HCT116 (cell line): ENCODE measurements around the gene IGFL4. TPM values are rescaled to one million over a fixed set of nuclear protein-coding genes. Genes with fewer than 3 reads are reported as not detected.

ENCODE experiments used
- ATAC-seq: fragments of 200-7000 bp; cut with Tn5 transposase; 2 replicates; pipeline ENCODE4 v1.9.1; 2020; ENCODE audit warnings: mild to moderate bottlenecking, moderate library complexity
- BruUV-seq: library from RNA; stranded (reverse); fragments of 400-500 nt; replicated peaks from 2 replicates; lab custom pipeline; 2021; lab: Mats Ljungman, UMichigan
- CTCF ChIA-PET: fragments of 300-600 bp; sonication (Branson Sonifier 250); formaldehyde crosslinking; loops from one replicate; lab custom pipeline; 2021; ENCODE audit warnings: antibody characterized with exemption; lab: Charles Lee
- POLR2A ChIA-PET: fragments of 300-600, 350-600 bp; sonication (Branson Sonifier 250); formaldehyde crosslinking; loops from one replicate; lab custom pipeline; 2021; ENCODE audit warnings: antibody characterized with exemption; lab: Charles Lee
- RAD21 ChIA-PET, 2 experiments: fragments of 300-600 bp; sonication (Branson Sonifier 250); formaldehyde crosslinking; loops; one replicate each; lab custom pipeline; 2023; ENCODE audit warnings: low total read pairs in 2 of 2; ENCODE audit not compliant: uncharacterized antibody in 2 of 2, unreplicated experiment in 2 of 2, low non-redundant PET in 1 of 2; lab: Charles Lee
- DNase-seq: peaks from one replicate; pipeline ENCODE4 v3.0.0-alpha.2; 2010; ENCODE audit warnings: low read depth, low spot score
- H2AFZ ChIP-seq: fragments of 200-600 bp; shearing (Covaris generic), sonication (generic); 2 replicates; pipeline ENCODE4 v1.6.1; 2017; ENCODE audit warnings: low read depth, mixed run types, mixed read lengths, antibody characterized with exemption, low read length; ENCODE audit not compliant: poor library complexity, severe bottlenecking
- H3K27ac ChIP-seq: 2 replicates; pipeline ENCODE4 v1.5.1; 2012; ENCODE audit warnings: low read depth, low read length
- H3K27me3 ChIP-seq: fragments of 200-600 bp; sonication (generic); 2 replicates; pipeline ENCODE4 v1.6.1; 2016; ENCODE audit warnings: mixed run types, low read length, mixed read lengths; ENCODE audit not compliant: insufficient read depth
- H3K36me3 ChIP-seq, 2 experiments: fragments of 200-500 bp in 1 of 2; fragments of 200-600 bp in 1 of 2; sonication (Bioruptor generic) in 1 of 2; sonication (generic) in 1 of 2; 2 replicates each; pipeline versions ENCODE4 v1.5.1 to v1.6.1; 2014 to 2016; ENCODE audit warnings: low read length in 2 of 2, inconsistent platforms in 1 of 2, mixed read lengths in 1 of 2, mixed run types in 1 of 2; ENCODE audit not compliant: insufficient read depth in 2 of 2, control insufficient read depth in 1 of 2
- H3K4me1 ChIP-seq, 2 experiments: fragments of 200-600 bp in 1 of 2; sonication (generic) in 1 of 2; 2 replicates each; pipeline versions ENCODE4 v1.5.1 to v1.6.1; 2012 to 2017; ENCODE audit warnings: low read length in 2 of 2, inconsistent platforms in 1 of 2, mild to moderate bottlenecking in 1 of 2, mixed read lengths in 1 of 2, mixed run types in 1 of 2, moderate library complexity in 1 of 2; ENCODE audit not compliant: insufficient read depth in 2 of 2, control insufficient read depth in 1 of 2
- H3K4me2 ChIP-seq: fragments of 200-600 bp; sonication (generic); 2 replicates; pipeline ENCODE4 v1.6.1; 2017; ENCODE audit warnings: mixed run types, low read length, mixed read lengths
- H3K4me3 ChIP-seq, 2 experiments: fragments of 200-600 bp in 1 of 2; sonication (generic) in 1 of 2; replicated peaks in 1 of 2; 2 replicates each; pipeline ENCODE4 v1.5.1; 2011 to 2016; ENCODE audit warnings: low read length in 2 of 2, control low read depth in 1 of 2, low read depth in 1 of 2, mild to moderate bottlenecking in 1 of 2, mixed read lengths in 1 of 2, mixed run types in 1 of 2
- H3K79me2 ChIP-seq: fragments of 200-600 bp; sonication (generic); 2 replicates; pipeline ENCODE4 v1.6.1; 2017; ENCODE audit warnings: mild to moderate bottlenecking, mixed run types, low read length, moderate library complexity, mixed read lengths; ENCODE audit not compliant: insufficient read depth
- H3K9ac ChIP-seq: fragments of 200-600 bp; sonication (generic); 2 replicates; pipeline ENCODE4 v1.6.1; 2016; ENCODE audit warnings: low read length, mixed read lengths
- H3K9me2 ChIP-seq: fragments of 200-600 bp; sonication (generic), shearing (Covaris generic); 2 replicates; pipeline ENCODE4 v1.6.1; 2017; ENCODE audit warnings: mixed run types, mild to moderate bottlenecking, moderate library complexity; ENCODE audit not compliant: insufficient read depth
- H3K9me3 ChIP-seq, 2 experiments: fragments of 200-500 bp in 1 of 2; fragments of 200-600 bp in 1 of 2; sonication (Bioruptor generic) in 1 of 2; sonication (generic) in 1 of 2; 2 replicates each; pipeline ENCODE4 v1.6.1; 2014 to 2017; ENCODE audit warnings: low read length in 2 of 2, mixed read lengths in 2 of 2, inconsistent platforms in 1 of 2, low read depth in 1 of 2, mild to moderate bottlenecking in 1 of 2, mixed run types in 1 of 2, moderate library complexity in 1 of 2; ENCODE audit not compliant: control insufficient read depth in 1 of 2, insufficient read depth in 1 of 2
- H4K20me1 ChIP-seq: fragments of 200-600 bp; sonication (generic), shearing (Covaris generic); 2 replicates; pipeline ENCODE4 v1.6.1; 2017; ENCODE audit warnings: mixed run types, mild to moderate bottlenecking, moderate library complexity; ENCODE audit not compliant: insufficient read depth
- CBX3 ChIP-seq: IDR thresholded peaks from 2 replicates; pipeline ENCODE4 v1.6.1; 2012; ENCODE audit warnings: low read depth
- CEBPB ChIP-seq: IDR thresholded peaks from 2 replicates; pipeline ENCODE4 v1.6.1; 2012; ENCODE audit warnings: low read depth
- CTCF ChIP-seq, 3 experiments: fragments of 200-600 bp in 1 of 3; sonication (generic) in 1 of 3; IDR thresholded peaks in 2 of 3; conservative IDR thresholded peaks in 1 of 3; 2 replicates each; pipeline ENCODE4 v1.5.1; 2012 to 2017; ENCODE audit warnings: low read depth in 2 of 3, low read length in 2 of 3, antibody characterized with exemption in 1 of 3, borderline replicate concordance in 1 of 3, control low read depth in 1 of 3, mild to moderate bottlenecking in 1 of 3, mixed read lengths in 1 of 3, mixed run types in 1 of 3, moderate library complexity in 1 of 3; ENCODE audit not compliant: insufficient read depth in 1 of 3
- EGR1 ChIP-seq: IDR thresholded peaks from 2 replicates; pipeline ENCODE4 v1.6.1; 2012; ENCODE audit warnings: low read depth
- EZH2 ChIP-seq: fragments of 200-600 bp; sonication (generic); IDR thresholded peaks from 2 replicates; pipeline ENCODE4 v1.6.1; 2017; ENCODE audit warnings: antibody characterized with exemption, mixed run types
- EZH2phosphoT487 ChIP-seq: fragments of 200-600 bp; IDR thresholded peaks from 2 replicates; pipeline ENCODE4 v1.6.1; 2018; ENCODE audit warnings: antibody characterized with exemption, borderline replicate concordance
- FOSL1 ChIP-seq: IDR thresholded peaks from 2 replicates; pipeline ENCODE4 v1.6.1; 2012; ENCODE audit warnings: low read depth
- JUND ChIP-seq: IDR thresholded peaks from 2 replicates; pipeline ENCODE4 v1.6.1; 2012
- POLR2A ChIP-seq: IDR thresholded peaks from 2 replicates; pipeline ENCODE4 v1.7.0; 2011; ENCODE audit warnings: borderline replicate concordance; ENCODE audit not compliant: insufficient read depth, insufficient read length; ENCODE audit errors: extremely low read depth
- REST ChIP-seq: IDR thresholded peaks from 2 replicates; pipeline ENCODE4 v1.6.1; 2012; ENCODE audit warnings: low read depth
- SIN3A ChIP-seq: IDR thresholded peaks from 2 replicates; pipeline ENCODE4 v1.6.1; 2012; ENCODE audit warnings: low read depth
- SP1 ChIP-seq: IDR thresholded peaks from 2 replicates; pipeline ENCODE4 v1.6.1; 2012; ENCODE audit warnings: low read depth
- TCF7L2 ChIP-seq: IDR thresholded peaks from 2 replicates; pipeline ENCODE4 v1.7.0; 2011; ENCODE audit warnings: borderline replicate concordance, inconsistent platforms; ENCODE audit not compliant: insufficient read depth, insufficient read length; ENCODE audit errors: extremely low read depth
- ZBTB33 ChIP-seq: IDR thresholded peaks from 2 replicates; pipeline ENCODE4 v1.6.1; 2011; ENCODE audit warnings: mild to moderate bottlenecking, low read length, moderate library complexity; ENCODE audit not compliant: insufficient replicate concordance; ENCODE audit errors: extremely low read depth
- intact Hi-C: fragments of 100-400 bp; cut with micrococcal nuclease; formaldehyde crosslinking; loops from 2 replicates; pipeline ENCODE4 v1.10.0; 2022
- total RNA-seq: library from RNA; stranded (reverse); gene quantifications from one replicate; pipeline ENCODE4 v1.2.1, GENCODE V29; 2021; ENCODE audit not compliant: unreplicated experiment

The IGFL4 gene
- total RNA-seq, 1 experiment from 2014 or later = not detected

- TF ChIP-seq SIN3A = no peak
- TF ChIP-seq CTCF (IDR thresholded peaks at IDR 0.05 in 2 of 3, conservative IDR thresholded peaks at IDR 0.05 in 1 of 3; ENCODE audit: borderline replicate concordance in 1 of 3, insufficient read depth in 1 of 3, low read depth in 2 of 3, low read length in 2 of 3) = no peak
- TF ChIP-seq EZH2 = no peak
Observed at GRCh38 chr19:46043519-46043918, 2.7 kb upstream of the IGFL4 start (continued).

GRCh38 chr19:46042252-46042883 lies 1.6 kb upstream of the IGFL4 start:
- TF ChIP-seq EZH2phosphoT487 = no peak
- TF ChIP-seq CBX3 = no peak
- no peak for TF ChIP-seq CEBPB
- no peak for TF ChIP-seq SP1
- no peak for TF ChIP-seq FOSL1
- TF ChIP-seq CTCF (IDR thresholded peaks at IDR 0.05 in 2 of 3, conservative IDR thresholded peaks at IDR 0.05 in 1 of 3; ENCODE audit: borderline replicate concordance in 1 of 3, insufficient read depth in 1 of 3, low read depth in 2 of 3, low read length in 2 of 3) = no peak
- no peak for TF ChIP-seq ZBTB33
- TF ChIP-seq JUND = no peak
- TF ChIP-seq SIN3A = no peak
- no peak for TF ChIP-seq EGR1
- no peak for TF ChIP-seq POLR2A
- TF ChIP-seq TCF7L2 = no peak
- TF ChIP-seq EZH2 = no peak
- TF ChIP-seq REST = no peak
- Histone ChIP-seq H2AFZ (no peak overlapping the region), H3K79me2 (no peaks in the 10 kb centered on the region), H3K36me3 (no peaks in the 10 kb centered on the region), H3K4me1 (peaks cover 0 to 8% of the 10 kb centered on the region in 2 experiments; a peak in 2 of 4 replicates), H3K27me3 (peaks cover 38% of the 10 kb centered on the region; the same call in 1 of the 2 replicates), H3K4me3 (no peak overlapping the region), H3K9me3 (peaks cover 0 to 4% of the 10 kb centered on the region in 2 experiments; a peak in 1 of 4 replicates), H3K27ac (no peak overlapping the region), H3K9ac (no peak overlapping the region), H4K20me1 (no peaks in the 10 kb centered on the region), H3K4me2 (no peak overlapping the region), H3K9me2 (no peaks in the 10 kb centered on the region)
- ChIA-PET RAD21 (no interaction called here), CTCF (interaction anchor here (0.9 to 2.1 kb wide), 2 partner anchors 14 to 36 kb away, joined by 4 to 5 read pairs; no protein-coding TSS in a partner anchor), POLR2A (no interaction called here)
- intact Hi-C loops = no loop called here
- BruUV-seq = no TSS peak
- DNase-seq (no peak), ATAC-seq (no peak)
